ENCODE measurements around the gene TM6SF1.
A peak's percentile ranks its signal among the peaks of the same experiment; 100 is the strongest.
"Not testable (repeated sequence)": the region's sequence is repeated elsewhere in the genome, so short reads cannot be mapped to it uniquely, and the experiment has no call there.

TM6SF1 gene

DNA sequence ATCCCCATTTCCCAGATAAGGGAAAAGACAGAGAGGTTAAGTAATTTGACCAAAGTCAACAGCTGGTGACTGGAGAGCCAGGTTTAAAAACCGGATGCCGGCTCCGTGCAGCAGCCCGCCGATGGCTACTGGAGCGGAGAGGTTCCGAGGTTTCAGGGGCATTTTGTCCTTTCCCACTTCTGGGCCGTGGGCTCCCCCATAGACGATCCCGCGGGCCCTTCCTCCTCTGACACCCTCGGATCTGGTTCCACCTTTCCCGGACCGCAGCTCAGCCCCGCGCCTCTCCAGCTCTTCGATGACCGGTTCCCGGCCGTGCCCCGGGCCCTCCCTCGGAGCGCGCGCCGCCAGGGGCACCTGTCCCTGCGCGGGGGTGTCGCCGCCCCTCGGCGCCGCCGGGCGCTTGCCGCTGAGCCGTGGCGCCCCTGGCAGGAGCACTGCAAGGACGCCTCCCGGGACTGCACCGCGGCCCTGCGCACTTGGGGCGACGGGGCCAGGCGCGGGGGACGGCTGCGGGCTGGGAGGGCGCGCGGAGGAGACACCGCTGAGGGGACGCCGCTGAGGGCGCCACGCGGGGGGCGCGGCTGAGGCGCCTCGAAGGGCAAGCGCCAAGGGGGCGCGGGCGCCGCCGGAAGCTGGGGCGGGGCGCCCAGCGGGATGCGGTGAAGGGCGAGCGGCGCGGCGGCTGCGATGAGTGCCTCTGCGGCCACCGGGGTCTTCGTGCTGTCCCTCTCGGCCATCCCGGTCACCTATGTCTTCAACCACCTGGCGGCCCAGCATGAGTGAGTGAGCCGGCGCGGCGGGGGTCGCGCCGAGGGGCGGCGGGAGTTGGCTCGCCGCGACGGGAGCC is at the start of gene TM6SF1:
TM6SF1 (plus strand) TSS at position 652 of the 847 bp plus-strand sequence; CDS start at position 688, 36 bp downstream.
- no peak for DNase-seq

- no peak for DNase-seq
These were observed 49.6 kb upstream of the TM6SF1 start for GRCh38 chr15:83057696-83058376.

DNA sequence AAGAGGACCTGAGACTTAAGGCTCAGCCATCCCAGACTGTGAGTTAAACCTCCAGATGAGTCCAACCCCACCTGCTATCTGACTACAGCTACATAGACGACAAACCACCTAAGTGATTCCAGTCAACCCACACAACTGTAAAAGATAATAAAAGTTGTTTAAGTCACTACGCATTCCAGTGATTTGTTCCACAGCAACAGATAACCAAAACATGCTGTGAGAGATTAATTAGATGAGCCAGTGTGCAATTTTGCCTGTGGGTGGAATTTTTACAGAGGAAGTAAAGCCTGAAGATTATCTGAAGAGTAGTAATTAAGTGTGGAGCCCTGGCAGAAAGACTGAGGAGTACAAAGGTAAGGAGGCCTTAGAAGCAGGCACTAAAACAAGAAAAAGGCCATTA is 45.8 kb upstream of the TM6SF1 start:
- DNase-seq = peak; percentile 74

DNA sequence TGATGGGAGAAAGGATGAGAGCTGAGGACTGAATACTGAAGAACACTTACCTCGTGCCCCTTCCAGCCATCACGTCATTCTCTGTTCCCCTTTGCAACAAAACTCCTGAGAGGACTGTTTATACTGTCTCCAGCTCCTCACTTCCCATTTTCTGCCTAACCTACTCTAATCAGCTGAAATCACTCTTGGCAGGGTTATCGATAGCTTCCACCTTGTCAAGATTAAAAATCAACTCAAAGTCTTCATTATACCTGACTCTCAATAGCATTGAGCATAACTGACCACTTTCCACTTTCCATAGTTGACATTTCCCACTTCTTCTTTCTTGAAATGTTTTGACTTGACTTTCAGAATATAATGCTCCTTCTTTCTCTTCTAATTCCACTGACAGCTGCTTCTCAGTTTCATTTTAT is 44.7 kb upstream of the TM6SF1 start:
- no peak for DNase-seq

- DNase-seq = no peak
These were observed 43.9 kb upstream of the TM6SF1 start for GRCh38 chr15:83063551-83063950.

DNA sequence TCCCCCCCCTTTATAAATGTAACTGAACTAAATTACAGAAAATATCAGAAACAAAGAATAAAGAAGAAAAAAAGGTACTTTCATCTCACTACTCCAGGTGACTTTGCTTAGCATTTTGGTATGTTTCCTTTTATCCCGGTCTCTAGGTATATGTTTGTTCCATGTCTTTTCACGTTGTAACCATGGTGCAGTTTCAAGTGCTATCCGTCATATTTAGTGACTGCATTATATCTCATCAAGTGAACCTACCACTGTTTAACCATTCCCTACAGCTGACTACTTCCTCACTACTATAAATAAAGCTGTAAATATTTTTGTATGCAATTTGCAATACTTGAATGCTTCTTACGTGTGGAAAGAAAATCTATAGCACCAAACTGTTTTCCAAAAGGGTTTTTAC is 42.6 kb upstream of the TM6SF1 start:
- DNase-seq = peak; percentile 40

- no peak for DNase-seq
These were observed 42.0 kb upstream of the TM6SF1 start for GRCh38 chr15:83065431-83065830.

GRCh38 chr15:83066034-83066733 is 41.3 kb upstream of the TM6SF1 start:
- DNase-seq = no peak

DNA sequence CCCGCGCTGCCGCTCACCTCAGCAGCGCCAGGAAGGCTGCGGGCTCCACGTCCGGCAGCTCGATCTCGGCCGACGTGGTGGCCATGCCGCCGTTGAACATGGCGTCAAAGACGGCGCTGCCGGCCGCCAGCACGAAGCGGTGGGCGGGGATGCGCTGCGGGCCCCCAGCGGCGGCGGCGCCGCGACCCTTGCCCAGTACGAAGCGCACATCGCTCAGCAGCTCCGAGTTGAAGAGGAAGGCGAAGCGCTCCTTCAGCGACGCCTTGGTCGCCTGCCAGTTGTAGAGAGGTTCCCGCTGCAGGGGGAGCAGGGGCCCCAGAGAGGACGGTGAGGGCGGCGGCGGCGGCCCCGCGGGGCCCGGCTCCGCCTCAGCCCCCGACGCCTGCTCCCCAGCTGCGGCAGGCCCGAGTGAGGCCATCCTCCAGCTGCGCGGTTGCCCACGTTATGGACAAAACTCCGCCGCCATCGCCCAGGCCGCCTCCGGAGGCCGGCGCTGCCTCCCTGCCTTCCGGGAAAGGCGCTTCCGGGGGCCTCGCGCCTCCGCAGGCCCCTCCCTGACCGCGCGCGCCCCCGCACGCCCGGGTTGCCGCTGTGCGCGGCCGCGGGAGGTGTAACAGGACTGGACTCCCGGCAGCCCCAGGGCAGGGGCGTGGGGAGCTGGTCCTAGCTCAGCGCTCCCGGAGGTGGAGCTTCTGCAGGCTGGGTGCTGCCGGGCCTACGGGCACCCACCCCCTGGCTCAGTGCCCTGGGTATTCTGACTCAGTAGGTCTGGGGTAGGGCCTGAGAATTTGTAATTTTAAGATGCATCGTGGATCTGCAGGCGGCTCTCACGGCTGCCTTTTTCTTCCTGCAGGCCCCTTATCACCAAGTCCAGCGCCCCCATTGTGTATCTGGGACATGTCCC is 40.5 kb upstream of the TM6SF1 start, which contains the start of gene BTBD1:
BTBD1 (minus strand) TSS at position 519 of the 904 bp plus-strand sequence; CDS start at position 418, 101 bp downstream.
- peak; percentile 88 for DNase-seq

- no peak for DNase-seq
These were observed 39.8 kb upstream of the TM6SF1 start for GRCh38 chr15:83067638-83067962.

DNA sequence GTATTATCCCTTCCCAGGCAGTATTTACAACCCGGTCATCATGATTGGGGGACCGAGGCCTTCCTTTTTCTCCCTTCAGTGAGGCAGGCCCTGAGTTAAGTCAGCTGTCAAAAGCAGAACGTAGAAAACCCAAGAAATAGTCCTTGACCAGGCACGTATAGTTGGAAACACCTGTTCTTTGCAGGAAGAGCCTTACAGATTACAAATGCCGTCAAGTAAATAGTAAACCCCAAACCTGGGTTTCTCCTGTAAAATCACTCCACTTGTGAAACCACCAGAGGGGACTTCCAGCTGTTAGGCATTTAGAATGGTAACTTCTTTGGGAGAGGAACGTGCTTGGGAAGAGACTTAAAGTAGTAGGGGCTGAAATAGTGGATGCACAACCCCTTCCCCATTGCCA is 39.4 kb upstream of the TM6SF1 start:
- DNase-seq = no peak

DNA sequence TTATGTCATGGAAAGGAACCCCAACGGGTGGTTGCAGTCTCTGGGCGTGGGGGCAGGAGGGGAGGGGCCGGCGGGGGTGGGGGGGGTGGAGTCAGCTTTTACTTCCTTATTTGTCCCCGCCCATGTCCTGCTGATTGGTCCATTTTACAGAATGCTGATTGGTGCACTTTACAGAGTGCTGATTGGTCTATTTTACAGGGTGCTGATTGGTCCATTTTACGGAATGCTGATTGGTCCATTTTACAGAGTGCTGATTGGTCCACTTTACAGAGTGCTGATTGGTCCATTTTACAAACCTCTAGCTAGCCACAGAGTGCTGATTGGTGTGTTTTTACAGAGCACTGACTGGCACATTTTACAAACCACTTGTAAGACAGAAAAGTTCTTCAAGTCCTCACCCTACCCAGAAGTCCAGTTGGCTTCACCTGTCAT is 38.2 kb upstream of the TM6SF1 start:
- not testable (repeated sequence) for DNase-seq

DNA sequence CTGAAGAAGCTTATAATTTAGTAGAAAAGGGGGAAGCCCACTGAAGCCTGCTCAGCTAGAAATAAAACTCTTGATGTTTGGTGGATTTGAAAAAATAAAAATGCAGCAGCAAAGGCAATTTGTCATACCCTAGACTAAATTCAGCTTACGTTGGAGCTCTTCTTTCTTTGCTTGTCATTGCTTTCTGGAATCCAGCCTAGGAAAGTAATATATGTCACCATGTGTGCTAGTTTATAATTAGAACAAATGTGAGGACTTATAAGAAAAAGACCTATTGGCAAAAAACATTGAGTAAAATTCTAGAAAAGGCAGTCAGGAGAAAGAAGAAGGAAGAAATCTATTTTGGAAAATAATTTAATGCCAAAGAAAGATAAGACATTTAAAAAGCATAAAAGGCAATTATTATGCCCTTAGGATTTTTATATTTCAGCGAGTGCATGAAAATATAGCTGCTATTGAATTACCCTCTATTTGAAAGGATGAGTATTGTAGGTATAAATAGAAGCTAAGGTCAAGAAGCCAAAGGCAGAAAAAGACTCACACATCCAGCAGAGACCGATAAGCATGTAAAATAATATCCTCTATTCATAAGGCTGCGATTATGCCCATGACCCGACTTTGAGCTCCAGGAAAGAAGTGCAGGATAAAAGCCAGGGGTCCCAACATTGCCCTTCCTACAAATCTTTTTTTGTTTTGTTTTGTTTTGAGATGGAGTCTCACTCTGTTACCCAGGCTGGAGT is 29.8 kb upstream of the TM6SF1 start:
- DNase-seq = no peak

DNA sequence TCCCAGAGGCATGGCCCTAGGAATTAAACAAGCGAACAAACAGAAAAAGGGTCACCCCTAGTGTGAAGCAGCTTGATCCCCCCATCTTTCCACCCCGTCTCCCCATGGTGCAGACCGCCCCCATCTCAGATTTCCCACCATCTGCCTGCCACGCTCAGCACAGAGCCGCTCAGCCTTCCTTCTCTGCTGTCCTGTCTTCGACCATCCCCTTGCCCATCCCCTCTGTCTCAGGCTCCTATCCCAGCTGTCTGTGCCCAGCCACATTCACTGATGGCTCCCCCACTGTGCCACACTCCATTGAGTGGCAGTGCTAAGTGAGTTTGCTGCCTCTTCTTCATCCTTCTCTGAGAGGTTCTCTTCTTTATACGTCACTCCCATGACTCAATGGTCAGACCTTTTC is 28.7 kb upstream of the TM6SF1 start:
- DNase-seq = no peak

GRCh38 chr15:83081256-83082014 is 26.0 kb upstream of the TM6SF1 start:
- no peak for DNase-seq

- no peak for DNase-seq
These were observed 24.6 kb upstream of the TM6SF1 start for GRCh38 chr15:83082730-83083386.

DNA sequence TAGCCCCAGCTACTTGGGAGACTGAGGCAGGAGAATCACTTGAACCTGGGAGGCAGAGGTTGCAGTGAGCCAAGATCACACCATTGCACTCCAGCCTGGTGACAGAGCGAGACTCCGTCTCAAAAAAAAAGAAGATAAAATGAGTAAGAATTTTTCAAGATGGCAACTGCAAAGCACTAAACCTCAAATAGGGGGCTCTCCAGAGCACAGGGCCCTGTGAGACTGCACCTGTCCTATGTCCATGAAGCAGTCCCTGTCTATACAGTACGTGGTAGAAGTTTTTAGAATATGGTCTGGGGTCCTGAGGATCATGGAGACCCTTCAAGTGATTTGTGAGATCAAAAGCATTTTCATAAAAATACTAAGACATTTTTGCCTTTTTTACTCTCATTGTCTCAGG is 22.0 kb upstream of the TM6SF1 start:
- DNase-seq = not testable (repeated sequence)

GRCh38 chr15:83085864-83086552 is 21.4 kb upstream of the TM6SF1 start:
- DNase-seq = not testable (repeated sequence)

DNA sequence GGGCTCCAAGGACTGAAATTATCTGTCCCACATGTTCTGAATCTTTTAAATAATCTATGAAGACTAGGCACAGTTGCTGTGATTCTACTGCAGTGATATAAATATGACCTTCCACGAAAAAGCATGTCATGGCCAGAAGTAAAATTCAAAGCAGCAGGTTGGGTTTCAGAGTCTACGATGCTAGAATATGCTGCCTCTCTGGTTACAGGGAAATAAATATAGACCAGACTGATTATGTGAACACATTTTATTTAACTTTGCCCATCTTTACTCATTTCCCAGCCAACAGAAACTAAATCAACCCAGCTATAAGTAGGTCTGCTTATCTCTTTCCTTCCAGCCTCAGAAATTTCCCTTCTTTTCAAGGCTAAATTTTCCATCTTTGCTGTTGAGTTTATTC is 19.9 kb upstream of the TM6SF1 start:
- no peak for DNase-seq

DNA sequence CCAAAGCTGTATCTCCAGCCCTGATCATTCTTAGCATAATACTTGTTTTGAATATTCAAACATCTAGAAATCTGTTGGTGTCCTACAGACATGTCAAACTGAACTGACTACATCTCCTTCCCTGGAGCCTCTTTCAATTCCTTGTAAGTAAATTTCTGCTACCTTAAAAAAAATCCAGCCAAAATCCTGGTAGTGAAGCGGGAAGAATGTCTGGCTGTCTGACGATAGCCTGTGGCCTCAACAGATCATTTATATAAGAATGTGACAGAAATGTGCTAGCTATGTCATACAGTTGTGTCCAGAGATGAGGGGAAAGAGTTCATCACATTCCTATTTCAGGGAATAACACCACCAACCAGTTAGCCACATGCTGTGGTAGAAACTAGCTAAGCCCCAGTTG is 18.6 kb upstream of the TM6SF1 start:
- DNase-seq = no peak
